HCT116 (cell line): ENCODE measurements around the gene ANKRD16. TPM values are rescaled to one million over a fixed set of nuclear protein-coding genes. Genes with fewer than 3 reads are reported as not detected.

ENCODE experiments used
- ATAC-seq: fragments of 200-7000 bp; cut with Tn5 transposase; 2 replicates; pipeline ENCODE4 v1.9.1; 2020; ENCODE audit warnings: mild to moderate bottlenecking, moderate library complexity
- BruUV-seq: library from RNA; stranded (reverse); fragments of 400-500 nt; replicated peaks from 2 replicates; lab custom pipeline; 2021; lab: Mats Ljungman, UMichigan
- CTCF ChIA-PET: fragments of 300-600 bp; sonication (Branson Sonifier 250); formaldehyde crosslinking; loops from one replicate; lab custom pipeline; 2021; ENCODE audit warnings: antibody characterized with exemption; lab: Charles Lee
- POLR2A ChIA-PET: fragments of 300-600, 350-600 bp; sonication (Branson Sonifier 250); formaldehyde crosslinking; loops from one replicate; lab custom pipeline; 2021; ENCODE audit warnings: antibody characterized with exemption; lab: Charles Lee
- RAD21 ChIA-PET, 2 experiments: fragments of 300-600 bp; sonication (Branson Sonifier 250); formaldehyde crosslinking; loops; one replicate each; lab custom pipeline; 2023; ENCODE audit warnings: low total read pairs in 2 of 2; ENCODE audit not compliant: uncharacterized antibody in 2 of 2, unreplicated experiment in 2 of 2, low non-redundant PET in 1 of 2; lab: Charles Lee
- DNase-seq: peaks from one replicate; pipeline ENCODE4 v3.0.0-alpha.2; 2010; ENCODE audit warnings: low read depth, low spot score
- H2AFZ ChIP-seq: fragments of 200-600 bp; shearing (Covaris generic), sonication (generic); 2 replicates; pipeline ENCODE4 v1.6.1; 2017; ENCODE audit warnings: low read depth, mixed run types, mixed read lengths, antibody characterized with exemption, low read length; ENCODE audit not compliant: poor library complexity, severe bottlenecking
- H3K27ac ChIP-seq: 2 replicates; pipeline ENCODE4 v1.5.1; 2012; ENCODE audit warnings: low read depth, low read length
- H3K27me3 ChIP-seq: fragments of 200-600 bp; sonication (generic); 2 replicates; pipeline ENCODE4 v1.6.1; 2016; ENCODE audit warnings: mixed run types, low read length, mixed read lengths; ENCODE audit not compliant: insufficient read depth
- H3K36me3 ChIP-seq, 2 experiments: fragments of 200-500 bp in 1 of 2; fragments of 200-600 bp in 1 of 2; sonication (Bioruptor generic) in 1 of 2; sonication (generic) in 1 of 2; 2 replicates each; pipeline versions ENCODE4 v1.5.1 to v1.6.1; 2014 to 2016; ENCODE audit warnings: low read length in 2 of 2, inconsistent platforms in 1 of 2, mixed read lengths in 1 of 2, mixed run types in 1 of 2; ENCODE audit not compliant: insufficient read depth in 2 of 2, control insufficient read depth in 1 of 2
- H3K4me1 ChIP-seq, 2 experiments: fragments of 200-600 bp in 1 of 2; sonication (generic) in 1 of 2; 2 replicates each; pipeline versions ENCODE4 v1.5.1 to v1.6.1; 2012 to 2017; ENCODE audit warnings: low read length in 2 of 2, inconsistent platforms in 1 of 2, mild to moderate bottlenecking in 1 of 2, mixed read lengths in 1 of 2, mixed run types in 1 of 2, moderate library complexity in 1 of 2; ENCODE audit not compliant: insufficient read depth in 2 of 2, control insufficient read depth in 1 of 2
- H3K4me2 ChIP-seq: fragments of 200-600 bp; sonication (generic); 2 replicates; pipeline ENCODE4 v1.6.1; 2017; ENCODE audit warnings: mixed run types, low read length, mixed read lengths
- H3K4me3 ChIP-seq, 2 experiments: fragments of 200-600 bp in 1 of 2; sonication (generic) in 1 of 2; replicated peaks in 1 of 2; 2 replicates each; pipeline ENCODE4 v1.5.1; 2011 to 2016; ENCODE audit warnings: low read length in 2 of 2, control low read depth in 1 of 2, low read depth in 1 of 2, mild to moderate bottlenecking in 1 of 2, mixed read lengths in 1 of 2, mixed run types in 1 of 2
- H3K79me2 ChIP-seq: fragments of 200-600 bp; sonication (generic); 2 replicates; pipeline ENCODE4 v1.6.1; 2017; ENCODE audit warnings: mild to moderate bottlenecking, mixed run types, low read length, moderate library complexity, mixed read lengths; ENCODE audit not compliant: insufficient read depth
- H3K9ac ChIP-seq: fragments of 200-600 bp; sonication (generic); 2 replicates; pipeline ENCODE4 v1.6.1; 2016; ENCODE audit warnings: low read length, mixed read lengths
- H3K9me2 ChIP-seq: fragments of 200-600 bp; sonication (generic), shearing (Covaris generic); 2 replicates; pipeline ENCODE4 v1.6.1; 2017; ENCODE audit warnings: mixed run types, mild to moderate bottlenecking, moderate library complexity; ENCODE audit not compliant: insufficient read depth
- H3K9me3 ChIP-seq, 2 experiments: fragments of 200-500 bp in 1 of 2; fragments of 200-600 bp in 1 of 2; sonication (Bioruptor generic) in 1 of 2; sonication (generic) in 1 of 2; 2 replicates each; pipeline ENCODE4 v1.6.1; 2014 to 2017; ENCODE audit warnings: low read length in 2 of 2, mixed read lengths in 2 of 2, inconsistent platforms in 1 of 2, low read depth in 1 of 2, mild to moderate bottlenecking in 1 of 2, mixed run types in 1 of 2, moderate library complexity in 1 of 2; ENCODE audit not compliant: control insufficient read depth in 1 of 2, insufficient read depth in 1 of 2
- H4K20me1 ChIP-seq: fragments of 200-600 bp; sonication (generic), shearing (Covaris generic); 2 replicates; pipeline ENCODE4 v1.6.1; 2017; ENCODE audit warnings: mixed run types, mild to moderate bottlenecking, moderate library complexity; ENCODE audit not compliant: insufficient read depth
- CBX3 ChIP-seq: IDR thresholded peaks from 2 replicates; pipeline ENCODE4 v1.6.1; 2012; ENCODE audit warnings: low read depth
- CTCF ChIP-seq, 3 experiments: fragments of 200-600 bp in 1 of 3; sonication (generic) in 1 of 3; IDR thresholded peaks in 2 of 3; conservative IDR thresholded peaks in 1 of 3; 2 replicates each; pipeline ENCODE4 v1.5.1; 2012 to 2017; ENCODE audit warnings: low read depth in 2 of 3, low read length in 2 of 3, antibody characterized with exemption in 1 of 3, borderline replicate concordance in 1 of 3, control low read depth in 1 of 3, mild to moderate bottlenecking in 1 of 3, mixed read lengths in 1 of 3, mixed run types in 1 of 3, moderate library complexity in 1 of 3; ENCODE audit not compliant: insufficient read depth in 1 of 3
- EGR1 ChIP-seq: IDR thresholded peaks from 2 replicates; pipeline ENCODE4 v1.6.1; 2012; ENCODE audit warnings: low read depth
- EZH2 ChIP-seq: fragments of 200-600 bp; sonication (generic); IDR thresholded peaks from 2 replicates; pipeline ENCODE4 v1.6.1; 2017; ENCODE audit warnings: antibody characterized with exemption, mixed run types
- FOSL1 ChIP-seq: IDR thresholded peaks from 2 replicates; pipeline ENCODE4 v1.6.1; 2012; ENCODE audit warnings: low read depth
- POLR2A ChIP-seq: IDR thresholded peaks from 2 replicates; pipeline ENCODE4 v1.7.0; 2011; ENCODE audit warnings: borderline replicate concordance; ENCODE audit not compliant: insufficient read depth, insufficient read length; ENCODE audit errors: extremely low read depth
- REST ChIP-seq: IDR thresholded peaks from 2 replicates; pipeline ENCODE4 v1.6.1; 2012; ENCODE audit warnings: low read depth
- TCF7L2 ChIP-seq: IDR thresholded peaks from 2 replicates; pipeline ENCODE4 v1.7.0; 2011; ENCODE audit warnings: borderline replicate concordance, inconsistent platforms; ENCODE audit not compliant: insufficient read depth, insufficient read length; ENCODE audit errors: extremely low read depth
- ZBTB33 ChIP-seq: IDR thresholded peaks from 2 replicates; pipeline ENCODE4 v1.6.1; 2011; ENCODE audit warnings: mild to moderate bottlenecking, low read length, moderate library complexity; ENCODE audit not compliant: insufficient replicate concordance; ENCODE audit errors: extremely low read depth
- ZNF274 ChIP-seq: fragments of 200-500 bp; sonication (Bioruptor generic); IDR thresholded peaks from 2 replicates; pipeline ENCODE4 v1.6.1; 2014; ENCODE audit warnings: mild to moderate bottlenecking, low read depth, low read length, inconsistent platforms
- intact Hi-C: fragments of 100-400 bp; cut with micrococcal nuclease; formaldehyde crosslinking; loops from 2 replicates; pipeline ENCODE4 v1.10.0; 2022
- total RNA-seq: library from RNA; stranded (reverse); gene quantifications from one replicate; pipeline ENCODE4 v1.2.1, GENCODE V29; 2021; ENCODE audit not compliant: unreplicated experiment
- TF ChIP-seq, protein P1 (sequence below): IDR thresholded peaks from 2 replicates; pipeline ENCODE4 v1.6.1; 2012

ANKRD16 gene
- total RNA-seq, 1 experiment from 2014 or later, result 9.4 TPM

- DNase-seq, result no peak
- H3K4me3 ChIP-seq, result no peak overlapping the region
- intact Hi-C loops, result no loop called here
- H3K36me3 ChIP-seq, result peaks cover 12 to 42% of the 10 kb centered on the region in 2 experiments; a peak in 2 of 4 replicates
- RAD21 ChIA-PET, result no interaction called here
- H3K9ac ChIP-seq, result no peak overlapping the region
- peaks cover 29% of the 10 kb centered on the region for H3K79me2 ChIP-seq
- no peaks in the 10 kb centered on the region for H3K27me3 ChIP-seq
- H3K9me3 ChIP-seq, result peaks cover 0 to 3% of the 10 kb centered on the region in 2 experiments; a peak in 1 of 4 replicates
- no peak for TF ChIP-seq TCF7L2
- TF ChIP-seq CTCF (IDR thresholded peaks at IDR 0.05 in 2 of 3, conservative IDR thresholded peaks at IDR 0.05 in 1 of 3; ENCODE audit: borderline replicate concordance in 1 of 3, insufficient read depth in 1 of 3, low read depth in 2 of 3, low read length in 2 of 3), result no peak
- TF ChIP-seq EZH2, result no peak
- no peak for TF ChIP-seq CBX3
- no peak for TF ChIP-seq REST
- no peak for TF ChIP-seq FOSL1
- no peak for TF ChIP-seq POLR2A
- TF ChIP-seq, protein P1, sequence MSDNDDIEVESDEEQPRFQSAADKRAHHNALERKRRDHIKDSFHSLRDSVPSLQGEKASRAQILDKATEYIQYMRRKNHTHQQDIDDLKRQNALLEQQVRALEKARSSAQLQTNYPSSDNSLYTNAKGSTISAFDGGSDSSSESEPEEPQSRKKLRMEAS, result no peak
- no peak for TF ChIP-seq EGR1
- no peak for TF ChIP-seq ZBTB33
- TF ChIP-seq ZNF274, result no peak
- no peaks in the 10 kb centered on the region for H3K9me2 ChIP-seq
- BruUV-seq, result no TSS peak
- no peak overlapping the region for H3K4me2 ChIP-seq
- no peak overlapping the region for H3K27ac ChIP-seq
- CTCF ChIA-PET, result no interaction called here
- no peak overlapping the region for H2AFZ ChIP-seq
- no peaks in the 10 kb centered on the region for H3K4me1 ChIP-seq
- ATAC-seq, result no peak
- POLR2A ChIA-PET, result no interaction called here
- H4K20me1 ChIP-seq, result no peaks in the 10 kb centered on the region
These were observed 7.8 kb upstream of the ANKRD16 start for GRCh38 chr10:5897504-5897903.
